ENCODE results near the gene TLK1. TPM values are rescaled to one million over a fixed set of nuclear protein-coding genes. Genes with fewer than 3 reads are reported as not detected.

Gene TLK1
- total and polyA plus RNA-seq, 9 of the 15 experiments (the other 6 are each of a cell fraction or from before 2014, with no cell fraction given): 20.2 to 101 (median 40.5) TPM

GRCh38 chr2:171086352-171087290 lies 74.1 kb downstream of the TLK1 start (continued):
- TF ChIP-seq ZNF75A (CRISPR knock-in tag; IDR thresholded peaks at IDR 0.05): no peak
- TF ChIP-seq GATA2 (CRISPR knock-in tag; IDR thresholded peaks at IDR 0.05): peak; percentile 89
- TF ChIP-seq TEAD4 (IDR thresholded peaks at IDR 0.05; ENCODE audit: low read length): peak; percentile 44; the same call in 1 of the 2 replicates
- TF ChIP-seq TEAD4 (CRISPR knock-in tag; IDR thresholded peaks at IDR 0.05; ENCODE audit: borderline replicate concordance): no peak
- TF ChIP-seq ARID1B (IDR thresholded peaks at IDR 0.05): peak; percentile 60
- TF ChIP-seq NCOR1 (IDR thresholded peaks at IDR 0.05): peak; percentile 49; the same call in 1 of the 2 replicates
- peak; percentile 83 for TF ChIP-seq DPF2 (IDR thresholded peaks at IDR 0.05)
- peak in 1 of 2 experiments; percentile 40 for TF ChIP-seq AFF1 (IDR thresholded peaks at IDR 0.05; ENCODE audit: low read depth in 1 of 2, partially characterized antibody in 2 of 2)
- TF ChIP-seq L3MBTL2 (IDR thresholded peaks at IDR 0.05): 0 out of 2 replicates have a peak, but pooled peaks have one; percentile 15
- TF ChIP-seq HDAC3 (IDR thresholded peaks at IDR 0.05; ENCODE audit: borderline replicate concordance, partially characterized antibody): no peak
- TF ChIP-seq CTCFL (IDR thresholded peaks at IDR 0.05; ENCODE audit: borderline replicate concordance, insufficient read depth, low read depth, low read length, poor library complexity, severe bottlenecking): peak; percentile 80
- TF ChIP-seq BRF1 (IDR thresholded peaks at IDR 0.05; ENCODE audit: borderline replicate concordance, extremely low read depth, insufficient read length): no peak
- TF ChIP-seq BCOR (IDR thresholded peaks at IDR 0.05): 0 out of 2 replicates have a peak, but pooled peaks have one; percentile 13
- peak; percentile 47; the same call in 1 of the 2 replicates for TF ChIP-seq EP300 (IDR thresholded peaks at IDR 0.05; ENCODE audit: low read length)
- peak; percentile 19; the same call in 1 of the 2 replicates for TF ChIP-seq MIER1 (IDR thresholded peaks at IDR 0.05; ENCODE audit: low read depth)
- peak; percentile 41; the same call in 1 of the 2 replicates for TF ChIP-seq GATAD2B (IDR thresholded peaks at IDR 0.05; ENCODE audit: borderline replicate concordance)
- no peak for TF ChIP-seq MLX (CRISPR knock-in tag; conservative IDR thresholded peaks at IDR 0.05)
- peak; percentile 68; the same call in 1 of the 2 replicates for TF ChIP-seq SOX6 (IDR thresholded peaks at IDR 0.05)
- no peak for TF ChIP-seq ZNF41 (CRISPR knock-in tag; conservative IDR thresholded peaks at IDR 0.05)
- 0 out of 4 replicates have a peak, but pooled peaks of 1 of the 2 experiments have one; percentile 50 for TF ChIP-seq FOXK2 (conservative IDR thresholded peaks at IDR 0.05 in 1 of 2, IDR thresholded peaks at IDR 0.05 in 1 of 2; ENCODE audit: low read depth in 2 of 2)
- no peak for TF ChIP-seq CBX5 (IDR thresholded peaks at IDR 0.05; ENCODE audit: borderline replicate concordance, low read depth)

Data from K562 (cell line).